ENCODE measurements around the gene PPP5C. TPM values are rescaled to one million over a fixed set of nuclear protein-coding genes. Genes with fewer than 3 reads are reported as not detected.

PPP5C gene
- total and polyA plus RNA-seq, 2 of the 8 experiments (the other 6 are each of a cell fraction or from before 2014, with no cell fraction given), result 112 to 156 TPM

DNA sequence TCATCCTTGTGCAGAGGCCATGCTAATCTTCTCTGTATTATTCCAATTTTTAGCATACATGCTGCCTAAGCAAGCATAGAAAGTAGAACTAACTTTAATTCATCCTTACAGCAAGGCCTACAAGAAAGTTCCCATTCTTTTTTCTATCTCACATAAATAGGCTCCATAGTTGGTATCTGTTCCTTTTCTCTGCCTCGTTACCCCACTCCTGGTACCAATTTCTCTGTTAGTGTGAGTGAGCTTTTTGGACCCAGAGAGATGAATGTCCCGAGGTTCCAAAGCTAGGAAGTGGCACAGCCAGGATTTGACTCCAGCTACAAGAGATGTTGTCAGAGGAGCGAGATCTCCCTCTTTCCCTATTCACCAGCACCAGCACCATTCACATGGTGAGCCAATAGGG is 40.4 kb upstream of the PPP5C start (continued):
- TF ChIP-seq MAFK (IDR thresholded peaks at IDR 0.05; ENCODE audit: low read depth, low read length) (no peak), RFX5 (IDR thresholded peaks at IDR 0.05; ENCODE audit: borderline replicate concordance, low read depth, low read length) (no peak)

Measured in H1 (cell line).